Nephron progenitor cell (in vitro differentiated cells): ENCODE measurements around the gene GPR176.

Experiments
- DNase-seq: peaks from one replicate; pipeline ENCODE4 v3.0.0; 2021
- H3K27ac Mint-ChIP-seq: 2 replicates; pipeline ENCODE4 v1.8.0; 2021; ENCODE audit warnings: mild to moderate bottlenecking, moderate library complexity, mixed read lengths
- H3K27me3 Mint-ChIP-seq: 2 replicates; pipeline ENCODE4 v1.8.0; 2021; ENCODE audit warnings: mild to moderate bottlenecking, low read depth, mixed read lengths; ENCODE audit not compliant: poor library complexity
- H3K36me3 Mint-ChIP-seq: 2 replicates; pipeline ENCODE4 v1.8.0; 2021; ENCODE audit warnings: low read depth, mixed read lengths
- H3K4me1 Mint-ChIP-seq: 2 replicates; pipeline ENCODE4 v1.8.0; 2021; ENCODE audit warnings: mixed read lengths
- H3K4me3 Mint-ChIP-seq: 2 replicates; pipeline ENCODE4 v1.8.0; 2021; ENCODE audit warnings: mild to moderate bottlenecking, moderate library complexity, mixed read lengths
- H3K9me3 Mint-ChIP-seq: 2 replicates; pipeline ENCODE4 v1.8.0; 2021; ENCODE audit warnings: mild to moderate bottlenecking, moderate library complexity, mixed read lengths
- CTCF ChIP-seq: fragments of 200-600 bp; sonication (generic); IDR thresholded peaks from 2 replicates; pipeline ENCODE4 v1.5.0; 2021; ENCODE audit warnings: antibody characterized with exemption

The GPR176 gene

GRCh38 chr15:39918688-39919385 lies 1.2 kb downstream of the GPR176 start:
- peaks cover 42% of the 10 kb centered on the region for H3K27me3 Mint-ChIP-seq
- no peak for DNase-seq
- H3K9me3 Mint-ChIP-seq = peaks cover 5% of the 10 kb centered on the region
- peaks cover 27% of the 10 kb centered on the region for H3K4me1 Mint-ChIP-seq
- no peaks in the 10 kb centered on the region for H3K36me3 Mint-ChIP-seq
- H3K4me3 Mint-ChIP-seq = peak overlapping the region; percentile 75
- TF ChIP-seq CTCF = no peak
- no peak overlapping the region for H3K27ac Mint-ChIP-seq

GRCh38 chr15:39914977-39915376 lies 5.1 kb downstream of the GPR176 start:
- H3K9me3 Mint-ChIP-seq = peaks cover 5% of the 10 kb centered on the region
- peaks cover 37% of the 10 kb centered on the region for H3K27me3 Mint-ChIP-seq
- H3K27ac Mint-ChIP-seq = no peak overlapping the region
- H3K4me1 Mint-ChIP-seq = peaks cover 7% of the 10 kb centered on the region
- H3K4me3 Mint-ChIP-seq = no peak overlapping the region
- no peak for TF ChIP-seq CTCF
- no peak for DNase-seq
- no peaks in the 10 kb centered on the region for H3K36me3 Mint-ChIP-seq

- Mint-ChIP-seq H3K4me3 (no peak overlapping the region), H3K9me3 (no peaks in the 10 kb centered on the region), H3K27ac (no peak overlapping the region), H3K4me1 (peaks cover 15% of the 10 kb centered on the region), H3K27me3 (peaks cover 13% of the 10 kb centered on the region), H3K36me3 (no peaks in the 10 kb centered on the region)
- no peak for TF ChIP-seq CTCF
- DNase-seq = no peak
Observed at GRCh38 chr15:39909007-39909406, 11.1 kb downstream of the GPR176 start.

GRCh38 chr15:39908186-39908585 lies 11.9 kb downstream of the GPR176 start:
- Mint-ChIP-seq H3K27ac (no peak overlapping the region), H3K4me3 (no peak overlapping the region), H3K4me1 (peaks cover 15% of the 10 kb centered on the region), H3K27me3 (peaks cover 13% of the 10 kb centered on the region), H3K9me3 (no peaks in the 10 kb centered on the region), H3K36me3 (no peaks in the 10 kb centered on the region)
- no peak for DNase-seq
- no peak for TF ChIP-seq CTCF

GRCh38 chr15:39907216-39907615 lies 12.8 kb downstream of the GPR176 start:
- Mint-ChIP-seq H3K27me3 (peaks cover 13% of the 10 kb centered on the region), H3K27ac (no peak overlapping the region), H3K4me3 (no peak overlapping the region), H3K4me1 (peaks cover 15% of the 10 kb centered on the region), H3K36me3 (no peaks in the 10 kb centered on the region), H3K9me3 (no peaks in the 10 kb centered on the region)
- no peak for TF ChIP-seq CTCF
- no peak for DNase-seq

GRCh38 chr15:39904115-39904514 lies 16.0 kb downstream of the GPR176 start:
- Mint-ChIP-seq H3K36me3 (no peaks in the 10 kb centered on the region), H3K27ac (no peak overlapping the region), H3K27me3 (peaks cover 10% of the 10 kb centered on the region), H3K4me1 (peaks cover 15% of the 10 kb centered on the region), H3K4me3 (no peak overlapping the region), H3K9me3 (no peaks in the 10 kb centered on the region)
- no peak for TF ChIP-seq CTCF
- DNase-seq = no peak
